Hepatocyte (in vitro differentiated cells): ENCODE results near the gene FAM9C.

ENCODE experiments used
- EZH2 ChIP-seq: fragments of 200-600 bp; sonication (generic); IDR thresholded peaks from 2 replicates; pipeline ENCODE4 v1.6.1; 2016; ENCODE audit warnings: antibody characterized with exemption, mild to moderate bottlenecking, borderline replicate concordance
- TF ChIP-seq, protein P1 (sequence below): fragments of 200-600 bp; sonication (generic); IDR thresholded peaks from 2 replicates; pipeline ENCODE4 v1.5.1; 2016; ENCODE audit warnings: antibody characterized with exemption, mild to moderate bottlenecking; ENCODE audit not compliant: poor library complexity

DNA sequence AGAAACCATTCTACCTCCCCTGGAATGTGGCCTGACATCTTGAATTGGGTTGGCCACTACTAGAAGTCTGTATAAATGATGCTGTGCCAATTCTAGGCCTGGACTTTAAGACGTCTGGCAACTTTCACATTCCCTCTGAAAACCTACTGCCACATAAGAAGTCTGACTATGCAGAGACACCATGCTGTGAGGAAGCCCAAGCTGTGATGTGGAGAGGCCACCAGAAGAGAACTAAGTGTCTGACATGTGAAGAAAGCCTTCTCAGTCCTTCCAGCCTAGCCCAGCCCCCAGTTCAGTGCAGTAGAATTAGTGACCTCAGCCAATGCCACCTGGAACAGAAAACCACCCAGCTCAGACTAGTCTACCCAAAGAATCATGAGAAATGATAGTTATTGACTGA, 24.2 kb upstream of the FAM9C start:
- TF ChIP-seq, protein P1, sequence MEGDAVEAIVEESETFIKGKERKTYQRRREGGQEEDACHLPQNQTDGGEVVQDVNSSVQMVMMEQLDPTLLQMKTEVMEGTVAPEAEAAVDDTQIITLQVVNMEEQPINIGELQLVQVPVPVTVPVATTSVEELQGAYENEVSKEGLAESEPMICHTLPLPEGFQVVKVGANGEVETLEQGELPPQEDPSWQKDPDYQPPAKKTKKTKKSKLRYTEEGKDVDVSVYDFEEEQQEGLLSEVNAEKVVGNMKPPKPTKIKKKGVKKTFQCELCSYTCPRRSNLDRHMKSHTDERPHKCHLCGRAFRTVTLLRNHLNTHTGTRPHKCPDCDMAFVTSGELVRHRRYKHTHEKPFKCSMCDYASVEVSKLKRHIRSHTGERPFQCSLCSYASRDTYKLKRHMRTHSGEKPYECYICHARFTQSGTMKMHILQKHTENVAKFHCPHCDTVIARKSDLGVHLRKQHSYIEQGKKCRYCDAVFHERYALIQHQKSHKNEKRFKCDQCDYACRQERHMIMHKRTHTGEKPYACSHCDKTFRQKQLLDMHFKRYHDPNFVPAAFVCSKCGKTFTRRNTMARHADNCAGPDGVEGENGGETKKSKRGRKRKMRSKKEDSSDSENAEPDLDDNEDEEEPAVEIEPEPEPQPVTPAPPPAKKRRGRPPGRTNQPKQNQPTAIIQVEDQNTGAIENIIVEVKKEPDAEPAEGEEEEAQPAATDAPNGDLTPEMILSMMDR = no peak
- TF ChIP-seq EZH2 = no peak
